ENCODE measurements around the gene MEX3B. TPM values are rescaled to one million over a fixed set of nuclear protein-coding genes. Genes with fewer than 3 reads are reported as not detected.
A peak's percentile ranks its signal among the peaks of the same experiment; 100 is the strongest.

MEX3B gene
- not detected in 2 replicates for total RNA-seq (2014; rRNA removed; shearing (Covaris generic))

GRCh38 chr15:82045892-82046665 lies at the start of gene MEX3B:
Gene MEX3B, minus strand, starts transcription at chr15:82046018. Its CDS starts 313 bp downstream, at chr15:82045705.
- peak; percentile 99 for DNase-seq (ENCODE audit: low spot score)
- in situ Hi-C loops (cut with HindIII; ENCODE audit: low sequenced_read_pairs) = no loop called here

GRCh38 chr15:82093774-82094211 lies 48.0 kb upstream of the MEX3B start:
- DNase-seq (ENCODE audit: low spot score) = no peak
- in situ Hi-C loops (cut with HindIII; ENCODE audit: low sequenced_read_pairs) = no loop called here

GRCh38 chr15:82093325-82093724 lies 47.5 kb upstream of the MEX3B start:
- in situ Hi-C loops (cut with HindIII; ENCODE audit: low sequenced_read_pairs) = no loop called here
- DNase-seq (ENCODE audit: low spot score) = no peak

GRCh38 chr15:82091636-82092140 lies 45.9 kb upstream of the MEX3B start:
- no peak for DNase-seq (ENCODE audit: low spot score)

GRCh38 chr15:82086243-82086995 lies 40.6 kb upstream of the MEX3B start:
- in situ Hi-C loops (cut with HindIII; ENCODE audit: low sequenced_read_pairs) = no loop called here
- no peak for DNase-seq (ENCODE audit: low spot score)

More at GRCh38 chr15:82091636-82092140, 45.9 kb upstream of the MEX3B start:
- in situ Hi-C loops (cut with HindIII; ENCODE audit: low sequenced_read_pairs) = no loop called here

- in situ Hi-C loops (cut with HindIII; ENCODE audit: low sequenced_read_pairs) = no loop called here
- DNase-seq (ENCODE audit: low spot score) = peak; percentile 1
These were observed 36.3 kb upstream of the MEX3B start for GRCh38 chr15:82081914-82082762.

- in situ Hi-C loops (cut with HindIII; ENCODE audit: low sequenced_read_pairs) = no loop called here
These were observed 35.0 kb upstream of the MEX3B start for GRCh38 chr15:82080774-82081173.

GRCh38 chr15:82079736-82080135 lies 33.9 kb upstream of the MEX3B start:
- in situ Hi-C loops (cut with HindIII; ENCODE audit: low sequenced_read_pairs) = no loop called here
- DNase-seq (ENCODE audit: low spot score) = no peak

More at GRCh38 chr15:82080774-82081173, 35.0 kb upstream of the MEX3B start:
- no peak for DNase-seq (ENCODE audit: low spot score)

- no peak for DNase-seq (ENCODE audit: low spot score)
- in situ Hi-C loops (cut with HindIII; ENCODE audit: low sequenced_read_pairs) = no loop called here
These were observed 28.8 kb upstream of the MEX3B start for GRCh38 chr15:82074610-82075009.

GRCh38 chr15:82072926-82073537 lies 27.2 kb upstream of the MEX3B start:
- no peak for DNase-seq (ENCODE audit: low spot score)
- in situ Hi-C loops (cut with HindIII; ENCODE audit: low sequenced_read_pairs) = no loop called here

- no peak for DNase-seq (ENCODE audit: low spot score)
- in situ Hi-C loops (cut with HindIII; ENCODE audit: low sequenced_read_pairs) = no loop called here
These were observed 20.6 kb upstream of the MEX3B start for GRCh38 chr15:82066455-82066854.

GRCh38 chr15:82064824-82065223 lies 19.0 kb upstream of the MEX3B start:
- in situ Hi-C loops (cut with HindIII; ENCODE audit: low sequenced_read_pairs) = no loop called here
- DNase-seq (ENCODE audit: low spot score) = no peak

- in situ Hi-C loops (cut with HindIII; ENCODE audit: low sequenced_read_pairs) = no loop called here
These were observed 16.9 kb upstream of the MEX3B start for GRCh38 chr15:82062479-82063454.

GRCh38 chr15:82060817-82061216 lies 15.0 kb upstream of the MEX3B start:
- no peak for DNase-seq (ENCODE audit: low spot score)
- in situ Hi-C loops (cut with HindIII; ENCODE audit: low sequenced_read_pairs) = no loop called here

More at GRCh38 chr15:82062479-82063454, 16.9 kb upstream of the MEX3B start:
- DNase-seq (ENCODE audit: low spot score) = no peak

GRCh38 chr15:82058517-82059204 lies 12.8 kb upstream of the MEX3B start:
- in situ Hi-C loops (cut with HindIII; ENCODE audit: low sequenced_read_pairs) = no loop called here
- no peak for DNase-seq (ENCODE audit: low spot score)

- in situ Hi-C loops (cut with HindIII; ENCODE audit: low sequenced_read_pairs) = no loop called here
- no peak for DNase-seq (ENCODE audit: low spot score)
These were observed 12.2 kb upstream of the MEX3B start for GRCh38 chr15:82058026-82058425.

Data from G401 (cell line).